ENCODE results near the gene FAAP20.
A peak's percentile ranks its signal among the peaks of the same experiment; 100 is the strongest.
"Not testable (repeated sequence)": the region's sequence is repeated elsewhere in the genome, so short reads cannot be mapped to it uniquely, and the experiment has no call there.

The FAAP20 gene

GRCh38 chr1:2154022-2154421, 40.5 kb downstream of the FAAP20 start:
- DNase-seq, result no peak

- no peak for DNase-seq
These were observed 41.6 kb downstream of the FAAP20 start for GRCh38 chr1:2152954-2153353.

GRCh38 chr1:2151911-2152310, 42.7 kb downstream of the FAAP20 start:
- DNase-seq, result no peak

GRCh38 chr1:2151252-2151651, 43.3 kb downstream of the FAAP20 start:
- peak; percentile 77 to 85 (median 81) for DNase-seq

DNA sequence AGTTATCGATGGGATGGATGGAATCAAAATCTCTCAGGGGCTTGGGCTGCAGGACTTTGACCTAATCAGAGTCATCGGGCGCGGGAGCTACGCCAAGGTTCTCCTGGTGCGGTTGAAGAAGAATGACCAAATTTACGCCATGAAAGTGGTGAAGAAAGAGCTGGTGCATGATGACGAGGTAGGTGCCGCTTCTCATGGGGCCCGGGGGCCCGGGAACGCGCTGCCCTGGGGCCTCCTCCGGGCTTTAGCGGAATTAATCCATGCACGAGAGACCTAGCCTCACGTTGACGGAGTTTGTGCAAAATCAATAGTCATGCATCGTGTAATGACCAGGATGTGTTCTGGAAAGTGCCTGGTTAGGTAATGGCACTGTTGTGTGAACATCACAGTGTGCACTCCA, 43.8 kb downstream of the FAAP20 start:
- no peak for DNase-seq

- peak; percentile 48 to 70 (median 69) for DNase-seq
These were observed 45.9 kb downstream of the FAAP20 start for GRCh38 chr1:2148691-2149090.

DNA sequence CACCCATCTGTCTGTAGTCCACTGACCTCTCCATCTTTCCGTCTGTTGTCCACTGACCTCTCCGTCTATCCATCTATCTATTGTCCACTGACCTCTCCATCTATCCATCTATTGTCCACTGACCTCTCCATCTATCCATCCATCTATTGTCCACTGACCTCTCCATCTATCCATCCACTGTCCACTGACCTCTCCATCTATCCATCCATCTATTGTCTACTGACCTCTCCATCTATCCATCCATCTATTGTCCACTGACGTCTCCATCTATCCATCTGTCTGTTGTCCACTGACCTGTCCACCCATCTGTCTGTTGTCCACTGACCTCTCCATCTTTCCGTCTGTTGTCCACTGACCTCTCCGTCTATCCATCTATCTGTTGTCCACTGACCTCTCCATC, 46.7 kb downstream of the FAAP20 start:
- not testable (repeated sequence) for DNase-seq

DNA sequence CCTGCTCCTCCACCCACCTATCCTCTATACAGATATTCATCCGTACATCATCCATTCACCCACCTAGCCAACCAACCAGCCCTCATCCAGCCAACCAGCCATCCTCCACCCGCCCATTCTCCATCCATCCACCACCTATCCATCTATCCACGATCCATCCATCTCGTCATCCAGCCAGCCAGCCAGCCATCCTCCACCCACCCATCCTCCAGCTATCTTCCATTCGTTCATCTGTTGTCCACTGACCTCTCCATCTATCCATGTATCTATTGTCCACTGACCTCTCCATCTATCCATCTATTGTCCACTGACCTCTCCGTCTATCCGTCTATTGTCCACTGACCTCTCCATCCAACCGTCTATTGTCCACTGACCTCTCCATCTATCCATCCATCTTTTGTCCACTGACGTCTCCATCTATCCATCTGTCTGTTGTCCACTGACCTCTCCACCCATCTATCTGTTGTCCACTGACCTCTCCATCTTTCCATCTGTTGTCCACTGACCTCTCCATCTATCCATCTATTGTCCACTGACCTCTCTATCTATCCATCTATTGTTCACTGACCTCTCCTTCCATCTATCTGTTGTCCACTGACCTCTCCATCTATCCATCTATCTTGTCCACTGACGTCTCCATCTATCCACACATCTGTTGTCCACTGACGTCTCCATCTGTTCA, 47.6 kb downstream of the FAAP20 start:
- no peak for DNase-seq

- DNase-seq, result no peak
These were observed 48.4 kb downstream of the FAAP20 start for GRCh38 chr1:2145946-2146835.

GRCh38 chr1:2144501-2145090, 50.0 kb downstream of the FAAP20 start:
- no peak for DNase-seq

GRCh38 chr1:2143814-2144500, 50.6 kb downstream of the FAAP20 start:
- no peak for DNase-seq

DNA sequence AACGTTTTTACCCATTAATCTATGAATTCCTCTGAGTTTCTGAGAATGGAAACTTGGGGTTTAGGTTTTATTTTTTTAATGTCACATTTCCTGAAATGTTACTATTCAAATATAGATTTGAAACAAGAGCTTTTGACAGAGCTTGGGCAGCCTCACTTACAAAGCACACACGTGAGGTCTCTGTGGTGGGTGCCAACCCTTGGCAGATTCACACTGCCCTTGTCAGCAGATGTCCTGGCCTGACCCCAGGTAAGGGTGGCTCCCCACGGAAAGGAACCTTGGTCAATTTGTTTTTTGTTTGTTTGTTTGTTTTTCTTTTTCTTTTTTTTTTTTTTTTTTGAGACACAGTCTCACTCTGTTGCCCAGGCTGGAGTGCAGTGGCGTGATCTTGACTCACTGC, 53.5 kb downstream of the FAAP20 start:
- DNase-seq, result no peak

Measured in suppressor macrophage treated with lipopolysaccharide for 1 hour (primary cell).